A549 (cell line): ENCODE measurements around the gene IFIH1. TPM values are rescaled to one million over a fixed set of nuclear protein-coding genes. Genes with fewer than 3 reads are reported as not detected.
A peak's percentile ranks its signal among the peaks of the same experiment; 100 is the strongest.

Experiments
- ATAC-seq, 2 experiments: fragments of 200-7000 bp in 1 of 2; fragments of >200 bp in 1 of 2; cut with Nextera tagmentation in 1 of 2; cut with Tn5 transposase in 1 of 2; 3 replicates each; pipeline versions ENCODE4 v1.8.0 to v1.9.1; 2018 to 2020; ENCODE audit warnings: mild to moderate bottlenecking in 1 of 2, moderate library complexity in 1 of 2
- CTCF ChIA-PET: fragments of 300-600 bp; sonication (Branson Sonifier 250); formaldehyde crosslinking; extraction: SDS; loops from one replicate; lab custom pipeline; 2021; ENCODE audit warnings: antibody characterized with exemption, inconsistent platforms; lab: Yijun Ruan, JAX
- POLR2A ChIA-PET: fragments of 350-600 bp; formaldehyde crosslinking; extraction: SDS; loops from one replicate; lab custom pipeline; 2021; ENCODE audit warnings: antibody characterized with exemption, inconsistent platforms; lab: Yijun Ruan, JAX
- DNase-seq, 2 experiments: peaks; one replicate each; pipeline versions ENCODE4 v3.0.0 to v3.0.0-alpha.2; 2011 to 2016; ENCODE audit warnings: low read depth in 1 of 2, low spot score in 1 of 2
- FAIRE-seq: peaks from 2 replicates; lab custom pipeline; 2011; peaks lifted over from hg19 to GRCh38; lab: Jason Lieb, UNC
- H3K27ac ChIP-seq, 2 experiments: fragments of >200 bp; sonication (Bioruptor Twin); formaldehyde crosslinking; 3 replicates each; pipeline ENCODE4 v1.5.1; 2016 to 2017
- H3K4me1 ChIP-seq: fragments of >200 bp; sonication (Bioruptor Twin); formaldehyde crosslinking; 3 replicates; pipeline ENCODE4 v1.6.1; 2016
- H3K4me2 ChIP-seq: fragments of >200 bp; sonication (Bioruptor Twin); formaldehyde crosslinking; 3 replicates; pipeline ENCODE4 v1.6.1; 2016
- H3K4me3 ChIP-seq: fragments of >200 bp; sonication (Bioruptor Twin); formaldehyde crosslinking; 3 replicates; pipeline ENCODE4 v1.5.1; 2016
- H3K9me3 ChIP-seq: fragments of >200 bp; sonication (Bioruptor Twin); formaldehyde crosslinking; 3 replicates; pipeline ENCODE4 v1.6.1; 2016
- BHLHE40 ChIP-seq: IDR thresholded peaks from 2 replicates; pipeline ENCODE4 v1.6.1; 2012; ENCODE audit warnings: low read depth, low read length, inconsistent platforms
- CBX2 ChIP-seq: fragments of 200-600 bp; sonication (generic); IDR thresholded peaks from 2 replicates; pipeline ENCODE4 v1.6.1; 2016; ENCODE audit warnings: low read depth, mild to moderate bottlenecking, borderline replicate concordance
- CBX8 ChIP-seq: fragments of 200-600 bp; sonication (generic); IDR thresholded peaks from 2 replicates; pipeline ENCODE4 v1.6.1; 2016
- CEBPB ChIP-seq, 2 experiments: fragments of >200 bp in 1 of 2; sonication (Bioruptor Twin) in 1 of 2; formaldehyde crosslinking in 1 of 2; IDR thresholded peaks; 2 replicates each; pipeline ENCODE4 v1.6.1; 2012 to 2016
- EHF ChIP-seq: fragments of 250-450 bp; sonication (Bioruptor Pico); IDR thresholded peaks from 2 replicates; pipeline ENCODE4 v1.5.0; 2020; ENCODE audit warnings: mild to moderate bottlenecking
- FOSB ChIP-seq: fragments of 250-450 bp; sonication (Bioruptor Pico); IDR thresholded peaks from 2 replicates; pipeline ENCODE4 v1.5.0; 2020; ENCODE audit warnings: mild to moderate bottlenecking, moderate library complexity
- GATA3 ChIP-seq: IDR thresholded peaks from 2 replicates; pipeline ENCODE4 v1.6.1; 2012; ENCODE audit warnings: borderline replicate concordance
- HDAC2 ChIP-seq: fragments of 200-600 bp; sonication (generic); IDR thresholded peaks from 2 replicates; pipeline ENCODE4 v1.6.1; 2016
- HEYL ChIP-seq: fragments of 250-450 bp; sonication (Bioruptor Pico); IDR thresholded peaks from 2 replicates; pipeline ENCODE4 v1.8.0; 2021; ENCODE audit warnings: mild to moderate bottlenecking, moderate library complexity
- HOXA7 ChIP-seq: fragments of 250-450 bp; sonication (Bioruptor Pico); IDR thresholded peaks from 2 replicates; pipeline ENCODE4 v1.5.0; 2020; ENCODE audit warnings: mild to moderate bottlenecking, moderate library complexity
- HOXB13 ChIP-seq: fragments of 250-450 bp; sonication (Bioruptor Pico); IDR thresholded peaks from 2 replicates; pipeline ENCODE4 v1.5.0; 2020; ENCODE audit warnings: low read depth, mild to moderate bottlenecking, moderate library complexity
- HOXB5 ChIP-seq: fragments of 250-450 bp; sonication (Bioruptor Pico); IDR thresholded peaks from 2 replicates; pipeline ENCODE4 v1.5.0; 2020; ENCODE audit warnings: mild to moderate bottlenecking, moderate library complexity
- KDM1A ChIP-seq: fragments of 200-600 bp; sonication (generic); IDR thresholded peaks from 2 replicates; pipeline ENCODE4 v1.6.1; 2016; ENCODE audit warnings: low read depth, mild to moderate bottlenecking
- MAFK ChIP-seq: fragments of 450-650 bp; IDR thresholded peaks from 2 replicates; pipeline ENCODE4 v1.6.1; 2014; ENCODE audit not compliant: partially characterized antibody
- NR3C1 ChIP-seq: fragments of >200 bp; sonication (Bioruptor Twin); formaldehyde crosslinking; IDR thresholded peaks from 3 replicates; pipeline ENCODE4 v1.6.1; 2017
- PHF8 ChIP-seq: fragments of 200-600 bp; sonication (generic); IDR thresholded peaks from 2 replicates; pipeline ENCODE4 v1.6.1; 2016; ENCODE audit warnings: low read depth, mild to moderate bottlenecking, antibody characterized with exemption, moderate library complexity, borderline replicate concordance
- POLR2AphosphoS2 ChIP-seq: conservative IDR thresholded peaks from 2 replicates; pipeline ENCODE4 v1.6.1; 2012; ENCODE audit warnings: low read length, improper control_type of control experiment, inconsistent platforms
- RAD21 ChIP-seq, 2 experiments: fragments of >200 bp in 1 of 2; sonication (Bioruptor Twin) in 1 of 2; formaldehyde crosslinking in 1 of 2; IDR thresholded peaks in 1 of 2; conservative IDR thresholded peaks in 1 of 2; 2 replicates in 1 of 2; 3 replicates in 1 of 2; pipeline ENCODE4 v1.6.1; 2012 to 2018; ENCODE audit warnings: inconsistent platforms in 1 of 2
- RCOR1 ChIP-seq: fragments of 150-350 bp; IDR thresholded peaks from 2 replicates; pipeline ENCODE4 v1.6.1; 2014; ENCODE audit warnings: antibody characterized with exemption, low read length, low read depth
- RFX5 ChIP-seq: fragments of 450-650 bp; IDR thresholded peaks from 2 replicates; pipeline ENCODE4 v1.7.1; 2014; ENCODE audit warnings: antibody characterized with exemption, mild to moderate bottlenecking, moderate library complexity
- SMC3 ChIP-seq: fragments of >200 bp; sonication (Bioruptor Twin); formaldehyde crosslinking; IDR thresholded peaks from 3 replicates; pipeline ENCODE4 v1.6.1; 2018; ENCODE audit warnings: inconsistent platforms
- SREBF2 ChIP-seq: fragments of 450-650 bp; IDR thresholded peaks from 2 replicates; pipeline ENCODE4 v1.6.1; 2014; ENCODE audit warnings: mild to moderate bottlenecking, moderate library complexity
- TP53 ChIP-seq: fragments of 250-450 bp; sonication (Bioruptor Pico); IDR thresholded peaks from 2 replicates; pipeline ENCODE4 v1.5.0; 2021; ENCODE audit warnings: mild to moderate bottlenecking, moderate library complexity
- WGBS: methylation state at CpG from one replicate; pipeline ENCODE4 v1.1.6; 2017; ENCODE audit errors: missing lambda C conversion rate; 5-methylcytosine and 5-hydroxymethylcytosine counted together
- polyA plus RNA-seq, 4 experiments: library from polyadenylated mRNA; depleted of rRNA in 3 of 4; stranded (reverse); fragments of >200 nt; fragmentation: RNase III in 1 of 4; extraction: RNeasy Plus Mini Kit Qiagen cat#74134 plus additional on column Dnase treatment in 1 of 4; gene quantifications; 2 replicates in 3 of 4; 3 replicates in 1 of 4; pipeline ENCODE4 v1.2.3, GENCODE V29; 2011 to 2017
- TF ChIP-seq, protein P1 (sequence below): fragments of 450-650 bp; IDR thresholded peaks from 2 replicates; pipeline ENCODE4 v1.6.1; 2014; ENCODE audit warnings: antibody characterized with exemption
- TF ChIP-seq, protein P2 (sequence below): IDR thresholded peaks from 2 replicates; pipeline ENCODE4 v1.6.1; 2012
- TF ChIP-seq, protein P3 (sequence below): fragments of >200 bp; sonication (Bioruptor Twin); formaldehyde crosslinking; IDR thresholded peaks from 3 replicates; pipeline ENCODE4 v1.5.1; 2016
- TF ChIP-seq, protein P4 (sequence below): fragments of 250-450 bp; sonication (Bioruptor Pico); IDR thresholded peaks from 2 replicates; pipeline ENCODE4 v1.5.0; 2020; ENCODE audit warnings: low read depth, mild to moderate bottlenecking, moderate library complexity
- TF ChIP-seq, protein P5 (sequence below): fragments of >200 bp; sonication (Bioruptor Twin); formaldehyde crosslinking; IDR thresholded peaks from 2 replicates; pipeline ENCODE4 v1.6.1; 2016
- TF ChIP-seq, protein P6 (sequence below): IDR thresholded peaks from 2 replicates; pipeline ENCODE4 v1.6.1; 2012

Gene IFIH1
- polyA plus RNA-seq, 2 of the 4 experiments (the other 2 are of a cell fraction): 0.21 to 0.57 TPM

DNA sequence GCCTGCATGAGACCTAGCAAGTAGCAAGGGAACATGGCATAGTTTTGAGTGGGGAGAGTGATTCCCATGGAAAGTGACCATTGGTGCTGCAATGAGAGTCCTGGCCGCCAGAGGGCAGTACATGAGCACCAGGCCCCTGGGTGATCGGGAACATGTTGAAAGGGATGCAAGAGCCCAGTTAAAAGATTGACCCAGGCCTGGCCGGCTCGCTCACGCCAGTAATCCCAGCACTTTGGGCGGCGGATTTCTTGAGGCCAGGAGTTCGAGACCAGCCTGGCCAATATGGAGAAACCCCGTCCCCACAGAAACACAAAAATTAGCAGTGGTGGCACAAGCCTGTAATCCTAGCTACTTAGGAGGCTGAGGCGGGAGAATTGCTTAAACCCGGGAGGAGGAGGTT, 97.4 kb downstream of the IFIH1 start:
- H3K27ac ChIP-seq: no peak overlapping the region
- H3K9me3 ChIP-seq: no peaks in the 10 kb centered on the region
- WGBS: 20% methylated on average over 11 of the region's 11 CpGs
- TF ChIP-seq SREBF2 (no peak), HOXB5 (no peak), HEYL (CRISPR knock-in tag) (no peak), NR3C1 (no peak), TP53 (CRISPR knock-in tag) (no peak), EHF (no peak), CBX8 (no peak), MAFK (no peak), RAD21 (conservative IDR thresholded peaks at IDR 0.05 in 1 of 2, IDR thresholded peaks at IDR 0.05 in 1 of 2) (peak; percentile 64 to 70), RCOR1 (no peak), SMC3 (peak; percentile 77), KDM1A (no peak)
- TF ChIP-seq, protein P1, sequence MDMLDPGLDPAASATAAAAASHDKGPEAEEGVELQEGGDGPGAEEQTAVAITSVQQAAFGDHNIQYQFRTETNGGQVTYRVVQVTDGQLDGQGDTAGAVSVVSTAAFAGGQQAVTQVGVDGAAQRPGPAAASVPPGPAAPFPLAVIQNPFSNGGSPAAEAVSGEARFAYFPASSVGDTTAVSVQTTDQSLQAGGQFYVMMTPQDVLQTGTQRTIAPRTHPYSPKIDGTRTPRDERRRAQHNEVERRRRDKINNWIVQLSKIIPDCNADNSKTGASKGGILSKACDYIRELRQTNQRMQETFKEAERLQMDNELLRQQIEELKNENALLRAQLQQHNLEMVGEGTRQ: no peak
- TF ChIP-seq, protein P2, sequence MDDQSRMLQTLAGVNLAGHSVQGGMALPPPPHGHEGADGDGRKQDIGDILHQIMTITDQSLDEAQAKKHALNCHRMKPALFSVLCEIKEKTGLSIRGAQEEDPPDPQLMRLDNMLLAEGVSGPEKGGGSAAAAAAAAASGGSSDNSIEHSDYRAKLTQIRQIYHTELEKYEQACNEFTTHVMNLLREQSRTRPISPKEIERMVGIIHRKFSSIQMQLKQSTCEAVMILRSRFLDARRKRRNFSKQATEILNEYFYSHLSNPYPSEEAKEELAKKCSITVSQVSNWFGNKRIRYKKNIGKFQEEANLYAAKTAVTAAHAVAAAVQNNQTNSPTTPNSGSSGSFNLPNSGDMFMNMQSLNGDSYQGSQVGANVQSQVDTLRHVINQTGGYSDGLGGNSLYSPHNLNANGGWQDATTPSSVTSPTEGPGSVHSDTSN: no peak
- TF ChIP-seq, protein P3, sequence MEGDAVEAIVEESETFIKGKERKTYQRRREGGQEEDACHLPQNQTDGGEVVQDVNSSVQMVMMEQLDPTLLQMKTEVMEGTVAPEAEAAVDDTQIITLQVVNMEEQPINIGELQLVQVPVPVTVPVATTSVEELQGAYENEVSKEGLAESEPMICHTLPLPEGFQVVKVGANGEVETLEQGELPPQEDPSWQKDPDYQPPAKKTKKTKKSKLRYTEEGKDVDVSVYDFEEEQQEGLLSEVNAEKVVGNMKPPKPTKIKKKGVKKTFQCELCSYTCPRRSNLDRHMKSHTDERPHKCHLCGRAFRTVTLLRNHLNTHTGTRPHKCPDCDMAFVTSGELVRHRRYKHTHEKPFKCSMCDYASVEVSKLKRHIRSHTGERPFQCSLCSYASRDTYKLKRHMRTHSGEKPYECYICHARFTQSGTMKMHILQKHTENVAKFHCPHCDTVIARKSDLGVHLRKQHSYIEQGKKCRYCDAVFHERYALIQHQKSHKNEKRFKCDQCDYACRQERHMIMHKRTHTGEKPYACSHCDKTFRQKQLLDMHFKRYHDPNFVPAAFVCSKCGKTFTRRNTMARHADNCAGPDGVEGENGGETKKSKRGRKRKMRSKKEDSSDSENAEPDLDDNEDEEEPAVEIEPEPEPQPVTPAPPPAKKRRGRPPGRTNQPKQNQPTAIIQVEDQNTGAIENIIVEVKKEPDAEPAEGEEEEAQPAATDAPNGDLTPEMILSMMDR: peak; percentile 73
- no peak overlapping the region for H3K4me3 ChIP-seq
- ATAC-seq (peak; percentile 81 to 97), FAIRE-seq (no peak), DNase-seq (peak; percentile 35 to 63)
- no peak overlapping the region for H3K4me2 ChIP-seq
- ChIA-PET CTCF (interaction anchor here (0.6 to 3.6 kb wide), 23 partner anchors 9 to 649 kb away, joined by 3 to 87 read pairs (median 5); partner anchors contain the start of gene FAP), POLR2A (no interaction called here)
- no peaks in the 10 kb centered on the region for H3K4me1 ChIP-seq

DNA sequence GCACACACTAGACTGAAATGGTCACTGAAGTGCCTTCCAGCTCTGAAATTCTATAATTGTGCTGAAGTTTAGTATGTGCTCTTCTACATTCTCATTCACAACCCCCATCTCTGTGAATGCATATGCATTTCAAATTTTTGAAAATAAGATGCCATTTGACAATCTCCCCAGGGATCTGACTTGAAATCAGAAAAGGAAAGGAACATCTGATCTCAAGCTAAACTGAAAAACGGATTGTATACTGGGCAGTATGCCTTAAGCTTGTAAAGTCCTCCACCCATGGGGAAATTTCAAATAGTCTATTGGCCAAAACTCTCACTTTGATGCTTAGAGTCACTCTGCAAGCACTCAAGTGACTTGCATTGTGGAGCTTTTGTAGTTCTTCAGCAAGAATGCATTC, 98.1 kb downstream of the IFIH1 start:
- ChIA-PET POLR2A (no interaction called here), CTCF (interaction anchor here (0.7 to 3.6 kb wide), 22 partner anchors 10 to 126 kb away, joined by 3 to 87 read pairs (median 5); partner anchors contain the start of gene FAP)
- FAIRE-seq: no peak

DNA sequence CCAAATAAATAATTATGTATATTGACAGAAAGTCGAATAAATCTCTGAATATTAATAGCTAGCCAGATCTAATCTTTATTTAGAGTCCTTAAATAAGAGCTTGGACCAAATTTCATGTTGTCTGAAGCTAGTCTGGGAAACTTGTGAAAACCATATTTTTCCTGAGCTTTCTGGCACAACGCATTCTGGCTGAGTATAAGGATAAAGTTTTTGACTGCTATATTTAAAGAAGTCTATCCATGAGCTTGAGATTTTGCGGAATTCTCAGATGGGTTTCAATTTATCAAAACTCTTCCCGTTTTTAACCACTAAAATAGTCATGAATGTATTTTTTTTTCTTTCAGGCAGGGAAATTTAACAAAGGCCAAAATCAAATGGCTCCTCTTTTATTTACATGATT, 99.1 kb downstream of the IFIH1 start:
- ChIA-PET POLR2A (no interaction called here), CTCF (interaction anchor here (0.9 to 3.6 kb wide), 5 partner anchors 13 to 82 kb away, joined by 3 to 87 read pairs (median 5); no protein-coding TSS in a partner anchor)
- DNase-seq (no peak), FAIRE-seq (no peak), ATAC-seq (no peak)
- Histone ChIP-seq H3K9me3 (no peaks in the 10 kb centered on the region), H3K4me3 (no peak overlapping the region), H3K4me2 (no peak overlapping the region), H3K4me1 (no peaks in the 10 kb centered on the region), H3K27ac (no peak overlapping the region)
- 43% methylated on average over 4 of the region's 4 CpGs for WGBS
- no peak for TF ChIP-seq FOSB (CRISPR knock-in tag)
- no peak for TF ChIP-seq RFX5
- no peak for TF ChIP-seq CBX2
- TF ChIP-seq CEBPB (IDR thresholded peaks at IDR 0.05): no peak
- TF ChIP-seq, protein P4, sequence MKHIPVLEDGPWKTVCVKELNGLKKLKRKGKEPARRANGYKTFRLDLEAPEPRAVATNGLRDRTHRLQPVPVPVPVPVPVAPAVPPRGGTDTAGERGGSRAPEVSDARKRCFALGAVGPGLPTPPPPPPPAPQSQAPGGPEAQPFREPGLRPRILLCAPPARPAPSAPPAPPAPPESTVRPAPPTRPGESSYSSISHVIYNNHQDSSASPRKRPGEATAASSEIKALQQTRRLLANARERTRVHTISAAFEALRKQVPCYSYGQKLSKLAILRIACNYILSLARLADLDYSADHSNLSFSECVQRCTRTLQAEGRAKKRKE (CRISPR knock-in tag): no peak
- TF ChIP-seq HDAC2: no peak
- no peak for TF ChIP-seq BHLHE40
- TF ChIP-seq, protein P1: no peak
- TF ChIP-seq, protein P5, sequence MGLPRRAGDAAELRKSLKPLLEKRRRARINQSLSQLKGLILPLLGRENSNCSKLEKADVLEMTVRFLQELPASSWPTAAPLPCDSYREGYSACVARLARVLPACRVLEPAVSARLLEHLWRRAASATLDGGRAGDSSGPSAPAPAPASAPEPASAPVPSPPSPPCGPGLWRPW: no peak
- no peak for TF ChIP-seq HOXB5
- TF ChIP-seq TP53 (CRISPR knock-in tag): no peak
- TF ChIP-seq, protein P6, sequence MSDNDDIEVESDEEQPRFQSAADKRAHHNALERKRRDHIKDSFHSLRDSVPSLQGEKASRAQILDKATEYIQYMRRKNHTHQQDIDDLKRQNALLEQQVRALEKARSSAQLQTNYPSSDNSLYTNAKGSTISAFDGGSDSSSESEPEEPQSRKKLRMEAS: no peak
- TF ChIP-seq HOXB13: no peak
- TF ChIP-seq SREBF2: no peak
- TF ChIP-seq PHF8: no peak
- TF ChIP-seq HOXA7 (CRISPR knock-in tag): no peak

More for the DNA sequence above, 98.1 kb downstream of the IFIH1 start:
- Histone ChIP-seq H3K27ac (no peak overlapping the region), H3K9me3 (no peaks in the 10 kb centered on the region), H3K4me1 (no peaks in the 10 kb centered on the region), H3K4me2 (no peak overlapping the region), H3K4me3 (no peak overlapping the region)
- 21% methylated on average over 1 of the region's 1 CpG for WGBS
- DNase-seq: no peak
- TF ChIP-seq GATA3 (no peak), POLR2AphosphoS2 (no peak)
- peak in 1 of 2 experiments; percentile 34; a peak in 1 of 6 replicates for ATAC-seq
